CD14-positive monocyte (primary cell): ENCODE data around the gene MAD1L1. TPM values are rescaled to one million over a fixed set of nuclear protein-coding genes. Genes with fewer than 3 reads are reported as not detected.

Experiments used
- DNase-seq, 3 donors: peaks; one replicate each; pipeline ENCODE4 v3.0.0-alpha.2; 2011 to 2022
- H2AFZ ChIP-seq: 2 replicates; pipeline ENCODE4 v1.6.0; 2012; ENCODE audit warnings: mild to moderate bottlenecking, low read depth, low read length, inconsistent platforms; ENCODE audit not compliant: insufficient read depth, poor library complexity, severe bottlenecking
- H3K27ac ChIP-seq, 2 donors: 1 replicate in 1 of 2; 2 replicates in 1 of 2; pipeline ENCODE4 v1.5.1; 2012 to 2013; ENCODE audit warnings: low read length in 2 of 2, control low read depth in 1 of 2, inconsistent platforms in 1 of 2, low read depth in 1 of 2, mild to moderate bottlenecking in 1 of 2
- H3K27me3 ChIP-seq, 2 donors: one replicate each; pipeline versions ENCODE4 v1.6.0 to v1.6.1; 2011 to 2013; ENCODE audit warnings: low read length in 2 of 2; ENCODE audit not compliant: control insufficient read depth in 2 of 2, insufficient read depth in 2 of 2
- H3K36me3 ChIP-seq, 2 donors: replicated peaks in 1 of 2; 1 replicate in 1 of 2; 2 replicates in 1 of 2; pipeline versions ENCODE4 v1.5.1 to v1.6.1; 2012 to 2013; ENCODE audit warnings: low read length in 2 of 2, control low read depth in 1 of 2, inconsistent platforms in 1 of 2, mild to moderate bottlenecking in 1 of 2; ENCODE audit not compliant: insufficient read depth in 2 of 2, control insufficient read depth in 1 of 2
- H3K4me1 ChIP-seq, 2 donors: 1 replicate in 1 of 2; 2 replicates in 1 of 2; pipeline versions ENCODE4 v1.5.1 to v1.6.1; 2012 to 2013; ENCODE audit warnings: low read length in 2 of 2, control low read depth in 1 of 2, inconsistent platforms in 1 of 2, mild to moderate bottlenecking in 1 of 2, moderate library complexity in 1 of 2; ENCODE audit not compliant: insufficient read depth in 2 of 2, control insufficient read depth in 1 of 2
- H3K4me2 ChIP-seq: replicated peaks from 2 replicates; pipeline ENCODE3; 2012; ENCODE audit warnings: low read length, moderate library complexity, mild to moderate bottlenecking; ENCODE audit not compliant: poor library complexity, severe bottlenecking; ENCODE audit errors: extremely low read depth
- H3K4me3 ChIP-seq, 3 experiments: fragments of 200-600 bp in 1 of 3; sonication (generic) in 1 of 3; replicated peaks in 1 of 3; 1 replicate in 2 of 3; 2 replicates in 1 of 3; pipeline ENCODE4 v1.5.1; 2011 to 2013; ENCODE audit warnings: low read length in 3 of 3, mild to moderate bottlenecking in 3 of 3, control low read depth in 2 of 3, low read depth in 2 of 3, inconsistent platforms in 1 of 3, moderate library complexity in 1 of 3
- H3K79me2 ChIP-seq: 2 replicates; pipeline ENCODE4 v1.6.0; 2012; ENCODE audit warnings: mild to moderate bottlenecking, control low read depth, inconsistent platforms, low read length, moderate library complexity; ENCODE audit not compliant: insufficient read depth
- H3K9ac ChIP-seq: 2 replicates; pipeline ENCODE4 v1.6.0; 2017; ENCODE audit warnings: low read length, mild to moderate bottlenecking; ENCODE audit not compliant: insufficient read depth, poor library complexity, severe bottlenecking
- H3K9me3 ChIP-seq, 2 donors: replicated peaks in 1 of 2; 1 replicate in 1 of 2; 2 replicates in 1 of 2; pipeline versions ENCODE4 v1.5.1 to v1.6.1; 2012 to 2013; ENCODE audit warnings: low read length in 2 of 2, control low read depth in 1 of 2; ENCODE audit not compliant: control insufficient read depth in 1 of 2, insufficient read depth in 1 of 2
- H4K20me1 ChIP-seq: 2 replicates; pipeline ENCODE4 v1.6.0; 2012; ENCODE audit warnings: mild to moderate bottlenecking, low read length, control low read depth, moderate library complexity; ENCODE audit not compliant: insufficient read depth
- H3K27ac Mint-ChIP-seq, 7 donors: one replicate each; pipeline ENCODE4 v1.8.0; 2020; ENCODE audit warnings: mild to moderate bottlenecking in 7 of 7, mixed read lengths in 7 of 7, moderate library complexity in 6 of 7, inconsistent platforms in 2 of 7
- H3K27me3 Mint-ChIP-seq, 3 donors: one replicate each; pipeline ENCODE4 v1.8.0; 2021 to 2022; ENCODE audit warnings: low read depth in 3 of 3, mild to moderate bottlenecking in 3 of 3, mixed read lengths in 3 of 3, moderate library complexity in 3 of 3, inconsistent platforms in 1 of 3
- H3K36me3 Mint-ChIP-seq, 2 donors: one replicate each; pipeline ENCODE4 v1.8.0; 2020; ENCODE audit warnings: mixed read lengths in 2 of 2, inconsistent platforms in 1 of 2, mild to moderate bottlenecking in 1 of 2
- H3K4me1 Mint-ChIP-seq: one replicate; pipeline ENCODE4 v1.8.0; 2020; ENCODE audit warnings: mild to moderate bottlenecking, mixed read lengths
- H3K4me3 Mint-ChIP-seq, 2 donors: one replicate each; pipeline ENCODE4 v1.8.0; 2020; ENCODE audit warnings: mild to moderate bottlenecking in 2 of 2, mixed read lengths in 2 of 2, moderate library complexity in 1 of 2
- H3K9me3 Mint-ChIP-seq, 7 donors: one replicate each; pipeline ENCODE4 v1.8.0; 2020 to 2022; ENCODE audit warnings: mixed read lengths in 7 of 7, mild to moderate bottlenecking in 6 of 7, moderate library complexity in 6 of 7, inconsistent platforms in 2 of 7
- WGBS: methylation state at CpG from one replicate; pipeline ENCODE4 v1.1.5; 2013; ENCODE audit warnings: missing lambda C conversion rate; ENCODE audit not compliant: insufficient coverage; 5-methylcytosine and 5-hydroxymethylcytosine counted together
- intact Hi-C, 2 donors: fragments of 100-400 bp; cut with micrococcal nuclease; formaldehyde crosslinking; loops; one replicate each; pipeline versions ENCODE4 v1.15.0 to v1.15.1; 2023
- polyA plus RNA-seq, 3 donors: library from polyadenylated mRNA; depleted of rRNA in 1 of 3; unstranded in 2 of 3; stranded (reverse) in 1 of 3; fragments of 300-500 nt in 2 of 3; fragments of >200 nt in 1 of 3; fragmentation: Illumina TruSeq in 2 of 3; gene quantifications; 1 replicate in 2 of 3; 2 replicates in 1 of 3; pipeline ENCODE4 v1.2.3, GENCODE V29; 2012 to 2021
- TF ChIP-seq, protein P1 (sequence below): fragments of 200-600 bp; IDR thresholded peaks from one replicate; pipeline ENCODE4 v1.8.0; 2022; ENCODE audit warnings: antibody characterized with exemption, mild to moderate bottlenecking

Gene MAD1L1
- polyA plus RNA-seq, 3 donors: 22.0 to 39.4 (median 33.2) TPM

DNA sequence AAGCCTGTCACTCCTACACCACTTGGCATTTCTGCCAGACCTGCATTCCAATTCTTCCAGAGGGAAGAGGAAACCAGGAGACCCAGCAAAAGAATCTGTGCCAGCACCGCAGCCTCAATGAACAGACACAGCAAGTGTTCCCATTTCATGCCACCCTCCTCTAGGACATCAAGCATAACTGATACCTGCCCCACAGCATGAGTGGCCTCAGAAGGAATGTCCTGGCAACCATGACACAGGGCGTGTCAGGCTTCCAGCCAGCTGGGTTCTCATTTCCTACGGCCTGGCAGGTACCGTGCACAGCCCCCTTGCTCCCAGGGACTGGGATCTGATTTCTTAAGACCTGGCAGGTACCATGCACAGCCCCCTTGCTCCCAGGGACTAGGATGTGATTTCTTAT, 7.8 kb downstream of the MAD1L1 start:
- peaks cover 4% of the 10 kb centered on the region for H3K4me1 Mint-ChIP-seq
- Histone ChIP-seq H3K4me1 (no peaks in the 10 kb centered on the region), H3K36me3 (peaks cover 87 to 95% of the 10 kb centered on the region in 2 donors), H3K79me2 (peaks cover 20% of the 10 kb centered on the region), H2AFZ (no peak overlapping the region), H3K27me3 (no peaks in the 10 kb centered on the region), H3K9ac (no peak overlapping the region), H3K27ac (no peak overlapping the region), H3K4me2 (no peak overlapping the region), H4K20me1 (peaks cover 15% of the 10 kb centered on the region), H3K9me3 (no peaks in the 10 kb centered on the region), H3K4me3 (no peak overlapping the region)
- no peak overlapping the region for H3K27ac Mint-ChIP-seq
- H3K27me3 Mint-ChIP-seq: peaks cover 0 to 2% (median 0%) of the 10 kb centered on the region in 3 donors
- WGBS: 97% methylated on average over 3 of the region's 4 CpGs
- H3K36me3 Mint-ChIP-seq: peaks cover 83 to 97% of the 10 kb centered on the region in 2 donors
- no peak overlapping the region for H3K4me3 Mint-ChIP-seq
- H3K9me3 Mint-ChIP-seq: peaks cover 0 to 2% (median 0%) of the 10 kb centered on the region in 7 donors
- intact Hi-C loops: no loop called here
- TF ChIP-seq, protein P1, sequence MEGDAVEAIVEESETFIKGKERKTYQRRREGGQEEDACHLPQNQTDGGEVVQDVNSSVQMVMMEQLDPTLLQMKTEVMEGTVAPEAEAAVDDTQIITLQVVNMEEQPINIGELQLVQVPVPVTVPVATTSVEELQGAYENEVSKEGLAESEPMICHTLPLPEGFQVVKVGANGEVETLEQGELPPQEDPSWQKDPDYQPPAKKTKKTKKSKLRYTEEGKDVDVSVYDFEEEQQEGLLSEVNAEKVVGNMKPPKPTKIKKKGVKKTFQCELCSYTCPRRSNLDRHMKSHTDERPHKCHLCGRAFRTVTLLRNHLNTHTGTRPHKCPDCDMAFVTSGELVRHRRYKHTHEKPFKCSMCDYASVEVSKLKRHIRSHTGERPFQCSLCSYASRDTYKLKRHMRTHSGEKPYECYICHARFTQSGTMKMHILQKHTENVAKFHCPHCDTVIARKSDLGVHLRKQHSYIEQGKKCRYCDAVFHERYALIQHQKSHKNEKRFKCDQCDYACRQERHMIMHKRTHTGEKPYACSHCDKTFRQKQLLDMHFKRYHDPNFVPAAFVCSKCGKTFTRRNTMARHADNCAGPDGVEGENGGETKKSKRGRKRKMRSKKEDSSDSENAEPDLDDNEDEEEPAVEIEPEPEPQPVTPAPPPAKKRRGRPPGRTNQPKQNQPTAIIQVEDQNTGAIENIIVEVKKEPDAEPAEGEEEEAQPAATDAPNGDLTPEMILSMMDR: no peak
- DNase-seq: no peak

GRCh38 chr7:2224491-2224928, 8.2 kb downstream of the MAD1L1 start:
- Histone ChIP-seq H3K79me2 (peaks cover 18% of the 10 kb centered on the region), H2AFZ (no peak overlapping the region), H3K27ac (no peak overlapping the region), H3K9ac (no peak overlapping the region), H3K4me2 (no peak overlapping the region), H3K36me3 (peaks cover 84 to 95% of the 10 kb centered on the region in 2 donors), H4K20me1 (peaks cover 15% of the 10 kb centered on the region), H3K9me3 (no peaks in the 10 kb centered on the region), H3K4me1 (no peaks in the 10 kb centered on the region), H3K4me3 (no peak overlapping the region), H3K27me3 (no peaks in the 10 kb centered on the region)
- peaks cover 2% of the 10 kb centered on the region for H3K4me1 Mint-ChIP-seq
- 97% methylated on average over 13 of the region's 13 CpGs for WGBS
- peaks cover 81 to 96% of the 10 kb centered on the region in 2 donors for H3K36me3 Mint-ChIP-seq
- TF ChIP-seq, protein P1: no peak
- peaks cover 0 to 2% (median 0%) of the 10 kb centered on the region in 7 donors for H3K9me3 Mint-ChIP-seq
- no peak for DNase-seq
- peaks cover 0 to 2% (median 0%) of the 10 kb centered on the region in 3 donors for H3K27me3 Mint-ChIP-seq
- no peak overlapping the region for H3K4me3 Mint-ChIP-seq
- intact Hi-C loops: no loop called here
- H3K27ac Mint-ChIP-seq: no peak overlapping the region
